Measurements from ENCODE around the gene DOK5. TPM values are rescaled to one million over a fixed set of nuclear protein-coding genes. Genes with fewer than 3 reads are reported as not detected.

The DOK5 gene
- total and polyA plus RNA-seq, 7 donors: 7.4 to 25.5 (median 13.3) TPM

GRCh38 chr20:54456961-54457360 lies 18.4 kb upstream of the DOK5 start:
- Histone ChIP-seq H3K9me3 (no peaks in the 10 kb centered on the region), H3K27ac (no peak overlapping the region), H3K4me3 (no peak overlapping the region), H3K4me1 (no peaks in the 10 kb centered on the region), H3K27me3 (ENCODE audit: insufficient read depth in 3 of 3, low read length in 2 of 3) (no peaks in the 10 kb centered on the region), H3K36me3 (ENCODE audit: insufficient read depth in 1 of 2, low read depth in 1 of 2) (no peaks in the 10 kb centered on the region)
- 65 to 71% (median 69%) methylated on average over 6 of the region's 6 CpGs for WGBS, 3 donors
- intact Hi-C loops (cut with DNase I): loop anchor here (5.0 kb wide), 1 partner anchor 190 kb away; no protein-coding TSS in a partner anchor
- DNase-seq: no peak
- peak in 3 of 4 donors; percentile 54 to 90 (median 78) for ATAC-seq
- TF ChIP-seq CTCF (IDR thresholded peaks at IDR 0.05): peak; percentile 27

GRCh38 chr20:54458219-54458618 lies 17.2 kb upstream of the DOK5 start:
- no peak overlapping the region for H3K4me3 ChIP-seq
- TF ChIP-seq CTCF (IDR thresholded peaks at IDR 0.05): no peak
- H3K27ac ChIP-seq: no peak overlapping the region
- no peaks in the 10 kb centered on the region for H3K4me1 ChIP-seq
- H3K9me3 ChIP-seq: no peaks in the 10 kb centered on the region
- WGBS, 3 donors: 6 to 30% (median 19%) methylated on average over 1 of the region's 1 CpG
- peak in 3 of 4 donors; percentile 71 to 88 (median 78) for ATAC-seq
- intact Hi-C loops (cut with DNase I): loop anchor here (5.0 kb wide), 1 partner anchor 189 kb away; no protein-coding TSS in a partner anchor
- H3K36me3 ChIP-seq (ENCODE audit: insufficient read depth in 1 of 2, low read depth in 1 of 2): no peaks in the 10 kb centered on the region
- no peaks in the 10 kb centered on the region for H3K27me3 ChIP-seq (ENCODE audit: insufficient read depth in 3 of 3, low read length in 2 of 3)
- DNase-seq: no peak

GRCh38 chr20:54459279-54459678 lies 16.1 kb upstream of the DOK5 start:
- no peaks in the 10 kb centered on the region for H3K9me3 ChIP-seq
- H3K4me1 ChIP-seq: no peaks in the 10 kb centered on the region
- DNase-seq (no peak), ATAC-seq (no peak)
- no peaks in the 10 kb centered on the region for H3K36me3 ChIP-seq (ENCODE audit: insufficient read depth in 1 of 2, low read depth in 1 of 2)
- H3K27ac ChIP-seq: no peak overlapping the region
- TF ChIP-seq CTCF (IDR thresholded peaks at IDR 0.05): no peak
- no peaks in the 10 kb centered on the region for H3K27me3 ChIP-seq (ENCODE audit: insufficient read depth in 3 of 3, low read length in 2 of 3)
- intact Hi-C loops (cut with DNase I): loop anchor here (5.0 kb wide), 1 partner anchor 188 kb away; no protein-coding TSS in a partner anchor
- 78 to 93% (median 88%) methylated on average over 4 of the region's 4 CpGs for WGBS, 3 donors
- H3K4me3 ChIP-seq: no peak overlapping the region

- Histone ChIP-seq H3K4me3 (no peak overlapping the region), H3K4me1 (no peaks in the 10 kb centered on the region), H3K27ac (no peak overlapping the region), H3K36me3 (ENCODE audit: insufficient read depth in 1 of 2, low read depth in 1 of 2) (no peaks in the 10 kb centered on the region), H3K9me3 (no peaks in the 10 kb centered on the region), H3K27me3 (ENCODE audit: insufficient read depth in 3 of 3, low read length in 2 of 3) (no peaks in the 10 kb centered on the region)
- intact Hi-C loops (cut with DNase I): no loop called here
- WGBS, 3 donors: 81 to 85% (median 84%) methylated on average over 1 of the region's 1 CpG
- DNase-seq (no peak), ATAC-seq (no peak)
- no peak for TF ChIP-seq CTCF (IDR thresholded peaks at IDR 0.05)
These were observed 11.4 kb upstream of the DOK5 start for GRCh38 chr20:54464003-54464402.

GRCh38 chr20:54466127-54466526 lies 9.3 kb upstream of the DOK5 start:
- Histone ChIP-seq H3K36me3 (ENCODE audit: insufficient read depth in 1 of 2, low read depth in 1 of 2) (no peaks in the 10 kb centered on the region), H3K9me3 (no peaks in the 10 kb centered on the region), H3K4me1 (peaks cover 4% of the 10 kb centered on the region), H3K27me3 (ENCODE audit: insufficient read depth in 3 of 3, low read length in 2 of 3) (no peaks in the 10 kb centered on the region), H3K4me3 (no peak overlapping the region), H3K27ac (no peak overlapping the region)
- DNase-seq (no peak), ATAC-seq (no peak)
- intact Hi-C loops (cut with DNase I): no loop called here
- no peak for TF ChIP-seq CTCF (IDR thresholded peaks at IDR 0.05)
- 71 to 81% (median 80%) methylated on average over 3 of the region's 3 CpGs for WGBS, 3 donors
